ENCODE measurements around the gene ARHGAP40. TPM values are rescaled to one million over a fixed set of nuclear protein-coding genes. Genes with fewer than 3 reads are reported as not detected.

Gene ARHGAP40
- total and polyA plus RNA-seq, 2 of the 13 experiments (the other 11 are each of a cell fraction or from before 2014, with no cell fraction given): 0.75 to 2.1 TPM

DNA sequence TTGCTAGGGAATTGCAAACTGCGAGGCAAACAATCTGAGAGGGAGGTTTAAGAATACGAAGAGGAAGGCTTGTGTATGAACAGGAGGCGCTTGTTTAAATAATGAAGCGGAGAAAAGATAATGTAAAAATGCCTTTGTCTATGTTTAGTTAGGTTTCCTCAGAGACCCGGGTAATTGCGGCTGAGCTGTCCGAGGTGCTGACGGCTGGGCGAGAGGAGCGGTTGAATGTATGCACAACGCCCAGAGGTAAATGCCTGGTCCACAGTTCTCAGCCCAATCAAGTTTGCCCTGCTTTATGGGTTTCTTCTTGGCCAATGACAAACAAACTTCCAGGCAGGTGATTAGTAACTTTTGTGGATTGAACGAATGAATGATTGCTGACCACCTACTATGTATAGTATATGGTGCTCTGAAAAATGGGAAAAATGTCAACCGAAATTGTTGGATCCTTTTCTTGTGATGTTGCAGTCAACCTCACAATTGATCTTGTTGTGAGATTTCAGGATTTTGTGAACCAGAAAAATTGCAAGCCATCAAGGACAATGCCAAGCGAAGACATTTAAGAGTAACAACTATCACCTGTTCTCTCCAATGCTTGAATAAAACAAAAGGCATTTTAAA, 84.4 kb downstream of the ARHGAP40 start (continued):
- TF ChIP-seq, protein P1, sequence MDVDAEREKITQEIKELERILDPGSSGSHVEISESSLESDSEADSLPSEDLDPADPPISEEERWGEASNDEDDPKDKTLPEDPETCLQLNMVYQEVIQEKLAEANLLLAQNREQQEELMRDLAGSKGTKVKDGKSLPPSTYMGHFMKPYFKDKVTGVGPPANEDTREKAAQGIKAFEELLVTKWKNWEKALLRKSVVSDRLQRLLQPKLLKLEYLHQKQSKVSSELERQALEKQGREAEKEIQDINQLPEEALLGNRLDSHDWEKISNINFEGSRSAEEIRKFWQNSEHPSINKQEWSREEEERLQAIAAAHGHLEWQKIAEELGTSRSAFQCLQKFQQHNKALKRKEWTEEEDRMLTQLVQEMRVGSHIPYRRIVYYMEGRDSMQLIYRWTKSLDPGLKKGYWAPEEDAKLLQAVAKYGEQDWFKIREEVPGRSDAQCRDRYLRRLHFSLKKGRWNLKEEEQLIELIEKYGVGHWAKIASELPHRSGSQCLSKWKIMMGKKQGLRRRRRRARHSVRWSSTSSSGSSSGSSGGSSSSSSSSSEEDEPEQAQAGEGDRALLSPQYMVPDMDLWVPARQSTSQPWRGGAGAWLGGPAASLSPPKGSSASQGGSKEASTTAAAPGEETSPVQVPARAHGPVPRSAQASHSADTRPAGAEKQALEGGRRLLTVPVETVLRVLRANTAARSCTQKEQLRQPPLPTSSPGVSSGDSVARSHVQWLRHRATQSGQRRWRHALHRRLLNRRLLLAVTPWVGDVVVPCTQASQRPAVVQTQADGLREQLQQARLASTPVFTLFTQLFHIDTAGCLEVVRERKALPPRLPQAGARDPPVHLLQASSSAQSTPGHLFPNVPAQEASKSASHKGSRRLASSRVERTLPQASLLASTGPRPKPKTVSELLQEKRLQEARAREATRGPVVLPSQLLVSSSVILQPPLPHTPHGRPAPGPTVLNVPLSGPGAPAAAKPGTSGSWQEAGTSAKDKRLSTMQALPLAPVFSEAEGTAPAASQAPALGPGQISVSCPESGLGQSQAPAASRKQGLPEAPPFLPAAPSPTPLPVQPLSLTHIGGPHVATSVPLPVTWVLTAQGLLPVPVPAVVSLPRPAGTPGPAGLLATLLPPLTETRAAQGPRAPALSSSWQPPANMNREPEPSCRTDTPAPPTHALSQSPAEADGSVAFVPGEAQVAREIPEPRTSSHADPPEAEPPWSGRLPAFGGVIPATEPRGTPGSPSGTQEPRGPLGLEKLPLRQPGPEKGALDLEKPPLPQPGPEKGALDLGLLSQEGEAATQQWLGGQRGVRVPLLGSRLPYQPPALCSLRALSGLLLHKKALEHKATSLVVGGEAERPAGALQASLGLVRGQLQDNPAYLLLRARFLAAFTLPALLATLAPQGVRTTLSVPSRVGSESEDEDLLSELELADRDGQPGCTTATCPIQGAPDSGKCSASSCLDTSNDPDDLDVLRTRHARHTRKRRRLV (CRISPR knock-in tag; IDR thresholded peaks at IDR 0.05): peak; percentile 83
- TF ChIP-seq HNF4A (CRISPR knock-in tag; IDR thresholded peaks at IDR 0.05) (0 out of 2 replicates have a peak, but pooled peaks have one; percentile 9), ZNF264 (CRISPR knock-in tag; IDR thresholded peaks at IDR 0.05) (peak; percentile 95), IKZF4 (CRISPR knock-in tag; IDR thresholded peaks at IDR 0.05; ENCODE audit: borderline replicate concordance, low read depth, not compliant biosample characterization) (peak; percentile 93), ETV5 (CRISPR knock-in tag; IDR thresholded peaks at IDR 0.05; ENCODE audit: borderline replicate concordance) (peak; percentile 55), GLI4 (CRISPR knock-in tag; IDR thresholded peaks at IDR 0.05; ENCODE audit: borderline replicate concordance) (peak; percentile 83), ZNF251 (CRISPR knock-in tag; IDR thresholded peaks at IDR 0.05) (peak; percentile 88; the same call in 1 of the 2 replicates), FOSL2 (CRISPR knock-in tag; IDR thresholded peaks at IDR 0.05) (peak; percentile 78), PAF1 (CRISPR knock-in tag; IDR thresholded peaks at IDR 0.05) (no peak), ZKSCAN5 (CRISPR knock-in tag; IDR thresholded peaks at IDR 0.05) (0 out of 2 replicates have a peak, but pooled peaks have one; percentile 42), ZNF180 (CRISPR knock-in tag; IDR thresholded peaks at IDR 0.05; ENCODE audit: borderline replicate concordance, low read depth) (peak; percentile 74; the same call in 1 of the 2 replicates), HMG20B (CRISPR knock-in tag; conservative IDR thresholded peaks at IDR 0.05) (peak; percentile 94), BHLHE40 (IDR thresholded peaks at IDR 0.05; ENCODE audit: low read length) (no peak), ZNF296 (CRISPR knock-in tag; conservative IDR thresholded peaks at IDR 0.05) (peak; percentile 93; the same call in 1 of the 2 replicates)
- TF ChIP-seq, protein P2, sequence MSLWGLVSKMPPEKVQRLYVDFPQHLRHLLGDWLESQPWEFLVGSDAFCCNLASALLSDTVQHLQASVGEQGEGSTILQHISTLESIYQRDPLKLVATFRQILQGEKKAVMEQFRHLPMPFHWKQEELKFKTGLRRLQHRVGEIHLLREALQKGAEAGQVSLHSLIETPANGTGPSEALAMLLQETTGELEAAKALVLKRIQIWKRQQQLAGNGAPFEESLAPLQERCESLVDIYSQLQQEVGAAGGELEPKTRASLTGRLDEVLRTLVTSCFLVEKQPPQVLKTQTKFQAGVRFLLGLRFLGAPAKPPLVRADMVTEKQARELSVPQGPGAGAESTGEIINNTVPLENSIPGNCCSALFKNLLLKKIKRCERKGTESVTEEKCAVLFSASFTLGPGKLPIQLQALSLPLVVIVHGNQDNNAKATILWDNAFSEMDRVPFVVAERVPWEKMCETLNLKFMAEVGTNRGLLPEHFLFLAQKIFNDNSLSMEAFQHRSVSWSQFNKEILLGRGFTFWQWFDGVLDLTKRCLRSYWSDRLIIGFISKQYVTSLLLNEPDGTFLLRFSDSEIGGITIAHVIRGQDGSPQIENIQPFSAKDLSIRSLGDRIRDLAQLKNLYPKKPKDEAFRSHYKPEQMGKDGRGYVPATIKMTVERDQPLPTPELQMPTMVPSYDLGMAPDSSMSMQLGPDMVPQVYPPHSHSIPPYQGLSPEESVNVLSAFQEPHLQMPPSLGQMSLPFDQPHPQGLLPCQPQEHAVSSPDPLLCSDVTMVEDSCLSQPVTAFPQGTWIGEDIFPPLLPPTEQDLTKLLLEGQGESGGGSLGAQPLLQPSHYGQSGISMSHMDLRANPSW (CRISPR knock-in tag; IDR thresholded peaks at IDR 0.05; ENCODE audit: borderline replicate concordance): no peak
- TF ChIP-seq, protein P3, sequence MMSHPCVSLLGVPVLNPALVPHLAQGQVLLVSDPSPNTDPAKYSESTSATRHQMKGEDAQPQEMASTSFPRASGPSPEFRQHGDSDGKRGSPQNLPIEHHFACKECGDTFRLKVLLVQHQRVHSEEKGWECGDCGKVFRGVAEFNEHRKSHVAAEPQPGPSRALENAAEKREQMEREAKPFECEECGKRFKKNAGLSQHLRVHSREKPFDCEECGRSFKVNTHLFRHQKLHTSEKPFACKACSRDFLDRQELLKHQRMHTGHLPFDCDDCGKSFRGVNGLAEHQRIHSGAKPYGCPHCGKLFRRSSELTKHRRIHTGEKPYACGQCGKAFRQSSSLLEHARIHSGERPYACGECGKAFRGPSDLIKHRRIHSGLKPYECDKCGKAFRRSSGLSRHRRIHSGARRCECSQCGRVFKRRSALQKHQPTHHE (CRISPR knock-in tag; IDR thresholded peaks at IDR 0.05; ENCODE audit: borderline replicate concordance): peak; percentile 96; the same call in 1 of the 2 replicates
- TF ChIP-seq, protein P4, sequence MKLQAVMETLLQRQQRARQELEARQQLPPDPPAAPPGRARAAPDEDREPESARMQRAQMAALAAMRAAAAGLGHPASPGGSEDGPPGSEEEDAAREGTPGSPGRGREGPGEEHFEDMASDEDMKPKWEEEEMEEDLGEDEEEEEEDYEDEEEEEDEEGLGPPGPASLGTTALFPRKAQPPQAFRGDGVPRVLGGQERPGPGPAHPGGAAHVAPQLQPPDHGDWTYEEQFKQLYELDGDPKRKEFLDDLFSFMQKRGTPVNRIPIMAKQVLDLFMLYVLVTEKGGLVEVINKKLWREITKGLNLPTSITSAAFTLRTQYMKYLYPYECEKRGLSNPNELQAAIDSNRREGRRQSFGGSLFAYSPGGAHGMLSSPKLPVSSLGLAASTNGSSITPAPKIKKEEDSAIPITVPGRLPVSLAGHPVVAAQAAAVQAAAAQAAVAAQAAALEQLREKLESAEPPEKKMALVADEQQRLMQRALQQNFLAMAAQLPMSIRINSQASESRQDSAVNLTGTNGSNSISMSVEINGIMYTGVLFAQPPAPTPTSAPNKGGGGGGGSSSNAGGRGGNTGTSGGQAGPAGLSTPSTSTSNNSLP (IDR thresholded peaks at IDR 0.05; ENCODE audit: low read depth, low read length): no peak
- TF ChIP-seq, protein P5, sequence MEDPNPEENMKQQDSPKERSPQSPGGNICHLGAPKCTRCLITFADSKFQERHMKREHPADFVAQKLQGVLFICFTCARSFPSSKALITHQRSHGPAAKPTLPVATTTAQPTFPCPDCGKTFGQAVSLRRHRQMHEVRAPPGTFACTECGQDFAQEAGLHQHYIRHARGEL (CRISPR knock-in tag; IDR thresholded peaks at IDR 0.05): no peak
